B cell (primary cell): ENCODE data around the gene CFAP100.

Experiments used
- EZH2 ChIP-seq: IDR thresholded peaks from 2 replicates; pipeline ENCODE4 v1.6.1; 2012; ENCODE audit warnings: borderline replicate concordance, low read depth, mild to moderate bottlenecking, moderate library complexity, low read length; ENCODE audit not compliant: insufficient read depth, poor library complexity, severe bottlenecking
- TF ChIP-seq, protein P1 (sequence below): fragments of 200-600 bp; IDR thresholded peaks from one replicate; pipeline ENCODE4 v1.8.0; 2022; ENCODE audit warnings: antibody characterized with exemption, mild to moderate bottlenecking

DNA sequence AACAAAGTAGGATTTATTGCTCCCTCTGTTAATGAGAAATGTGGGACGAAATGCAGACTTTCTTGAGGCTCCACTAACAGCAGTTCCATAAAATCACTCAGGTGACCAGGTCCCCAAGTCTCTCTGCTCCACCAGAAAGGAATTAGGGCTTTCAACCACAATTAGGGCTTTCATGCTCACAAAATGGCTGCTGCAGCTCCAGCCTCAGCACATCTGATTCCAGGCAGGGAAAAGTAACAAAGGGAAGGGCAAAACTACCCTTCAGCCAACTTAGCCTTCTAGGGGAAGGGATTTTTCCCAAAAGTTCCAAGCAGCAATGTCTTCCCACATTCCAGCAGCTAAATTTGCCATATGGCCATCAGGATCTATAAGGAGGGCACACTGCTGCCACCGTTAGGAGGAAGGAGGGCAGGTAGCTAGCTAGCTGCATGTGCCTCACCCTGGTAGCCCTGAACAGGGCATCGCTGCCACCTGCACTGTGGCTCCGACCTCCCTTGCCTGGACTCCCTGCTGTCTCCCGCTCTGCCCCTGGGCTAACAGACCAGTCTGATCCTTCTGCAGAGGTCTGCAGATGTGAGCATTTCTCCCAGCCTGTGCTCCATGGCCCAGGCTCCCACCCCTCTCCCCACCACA is 12.8 kb downstream of the CFAP100 start:
- TF ChIP-seq, protein P1, sequence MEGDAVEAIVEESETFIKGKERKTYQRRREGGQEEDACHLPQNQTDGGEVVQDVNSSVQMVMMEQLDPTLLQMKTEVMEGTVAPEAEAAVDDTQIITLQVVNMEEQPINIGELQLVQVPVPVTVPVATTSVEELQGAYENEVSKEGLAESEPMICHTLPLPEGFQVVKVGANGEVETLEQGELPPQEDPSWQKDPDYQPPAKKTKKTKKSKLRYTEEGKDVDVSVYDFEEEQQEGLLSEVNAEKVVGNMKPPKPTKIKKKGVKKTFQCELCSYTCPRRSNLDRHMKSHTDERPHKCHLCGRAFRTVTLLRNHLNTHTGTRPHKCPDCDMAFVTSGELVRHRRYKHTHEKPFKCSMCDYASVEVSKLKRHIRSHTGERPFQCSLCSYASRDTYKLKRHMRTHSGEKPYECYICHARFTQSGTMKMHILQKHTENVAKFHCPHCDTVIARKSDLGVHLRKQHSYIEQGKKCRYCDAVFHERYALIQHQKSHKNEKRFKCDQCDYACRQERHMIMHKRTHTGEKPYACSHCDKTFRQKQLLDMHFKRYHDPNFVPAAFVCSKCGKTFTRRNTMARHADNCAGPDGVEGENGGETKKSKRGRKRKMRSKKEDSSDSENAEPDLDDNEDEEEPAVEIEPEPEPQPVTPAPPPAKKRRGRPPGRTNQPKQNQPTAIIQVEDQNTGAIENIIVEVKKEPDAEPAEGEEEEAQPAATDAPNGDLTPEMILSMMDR, result no peak
- TF ChIP-seq EZH2, result no peak
